GM21825 (cell line): ENCODE results near the gene ARHGEF17.

Experiments
- ATAC-seq: cut with Tn5 transposase; IDR thresholded peaks from one replicate; pipeline ENCODE4 v1.9.1; 2021; ENCODE audit warnings: mild to moderate bottlenecking, moderate library complexity; ENCODE audit not compliant: unreplicated experiment

ARHGEF17 gene

GRCh38 chr11:73291196-73291595, 16.9 kb upstream of the ARHGEF17 start:
- no peak for ATAC-seq

- ATAC-seq = no peak
Observed at GRCh38 chr11:73291781-73292524, 16.1 kb upstream of the ARHGEF17 start.

- no peak for ATAC-seq
Observed at GRCh38 chr11:73292525-73292894, 15.6 kb upstream of the ARHGEF17 start.

- no peak for ATAC-seq
Observed at GRCh38 chr11:73293356-73293936, 14.6 kb upstream of the ARHGEF17 start.

GRCh38 chr11:73294604-73295003, 13.5 kb upstream of the ARHGEF17 start:
- no peak for ATAC-seq

GRCh38 chr11:73295241-73295995, 12.7 kb upstream of the ARHGEF17 start:
- ATAC-seq = no peak

- ATAC-seq = no peak
Observed at GRCh38 chr11:73295996-73296318, 12.1 kb upstream of the ARHGEF17 start.

- no peak for ATAC-seq
Observed at GRCh38 chr11:73296501-73297230, 11.4 kb upstream of the ARHGEF17 start.

- ATAC-seq = no peak
Observed at GRCh38 chr11:73297231-73297590, 10.9 kb upstream of the ARHGEF17 start.

GRCh38 chr11:73297702-73298101, 10.4 kb upstream of the ARHGEF17 start:
- ATAC-seq = no peak

GRCh38 chr11:73298233-73298632, 9.8 kb upstream of the ARHGEF17 start:
- no peak for ATAC-seq

GRCh38 chr11:73299751-73300150, 8.3 kb upstream of the ARHGEF17 start:
- no peak for ATAC-seq

GRCh38 chr11:73306069-73306841, 1.8 kb upstream of the ARHGEF17 start:
- no peak for ATAC-seq

GRCh38 chr11:73306977-73307322, 1.1 kb upstream of the ARHGEF17 start:
- ATAC-seq = no peak

GRCh38 chr11:73307323-73308002, 613 bp upstream of the ARHGEF17 start:
- ATAC-seq = peak; percentile 41

GRCh38 chr11:73308961-73309919, 1.2 kb downstream of the ARHGEF17 start:
- no peak for ATAC-seq

- ATAC-seq = no peak
Observed at GRCh38 chr11:73310076-73310475, 2.0 kb downstream of the ARHGEF17 start.

- no peak for ATAC-seq
Observed at GRCh38 chr11:73310661-73311393, 2.8 kb downstream of the ARHGEF17 start.
